ENCODE data around the gene FRRS1. TPM values are rescaled to one million over a fixed set of nuclear protein-coding genes. Genes with fewer than 3 reads are reported as not detected.
A peak's percentile ranks its signal among the peaks of the same experiment; 100 is the strongest.

Gene FRRS1
- total RNA-seq, 1 experiment from 2014 or later: 12.1 TPM

- Histone ChIP-seq H3K4me3 (ENCODE audit: low read depth, low read length, poor library complexity, severe bottlenecking) (no peak overlapping the region), H3K36me3 (ENCODE audit: insufficient read depth, low read length, poor library complexity, severe bottlenecking) (no peaks in the 10 kb centered on the region), H3K4me1 (ENCODE audit: insufficient read depth, low read length, poor library complexity, severe bottlenecking) (no peaks in the 10 kb centered on the region), H3K27me3 (replicated peaks; ENCODE audit: insufficient read depth, low read depth, low read length, poor library complexity) (no peaks in the 10 kb centered on the region), H3K9me3 (ENCODE audit: low read depth, low read length, poor library complexity, severe bottlenecking) (no peaks in the 10 kb centered on the region), H3K27ac (ENCODE audit: low read depth, low read length, poor library complexity, severe bottlenecking) (no peak overlapping the region)
- no TSS peak for BruUV-seq (replicated peaks)
- TF ChIP-seq CTCF (conservative IDR thresholded peaks at IDR 0.05; ENCODE audit: low read depth, low read length): no peak
- TF ChIP-seq EZH2 (IDR thresholded peaks at IDR 0.05; ENCODE audit: borderline replicate concordance, low read depth, low read length, poor library complexity, severe bottlenecking): no peak
- no peak for DNase-seq (ENCODE audit: low spot score)
- intact Hi-C loops (cut with micrococcal nuclease; ENCODE audit: unreplicated experiment): no loop called here
- ChIA-PET POLR2A (ENCODE audit: low non-redundant PET) (no interaction called here), CTCF (interaction anchor here (0.7 kb wide), 1 partner anchor 24 kb away, joined by 5 read pairs; no protein-coding TSS in a partner anchor)
Measured at GRCh38 chr1:99682291-99682751, 84.1 kb downstream of the FRRS1 start.

- Histone ChIP-seq H3K9me3 (ENCODE audit: low read depth, low read length, poor library complexity, severe bottlenecking) (no peaks in the 10 kb centered on the region), H3K27ac (ENCODE audit: low read depth, low read length, poor library complexity, severe bottlenecking) (no peak overlapping the region), H3K4me1 (ENCODE audit: insufficient read depth, low read length, poor library complexity, severe bottlenecking) (no peaks in the 10 kb centered on the region), H3K36me3 (ENCODE audit: insufficient read depth, low read length, poor library complexity, severe bottlenecking) (no peaks in the 10 kb centered on the region), H3K4me3 (ENCODE audit: low read depth, low read length, poor library complexity, severe bottlenecking) (no peak overlapping the region), H3K27me3 (replicated peaks; ENCODE audit: insufficient read depth, low read depth, low read length, poor library complexity) (no peaks in the 10 kb centered on the region)
- no TSS peak for BruUV-seq (replicated peaks)
- ChIA-PET CTCF (interaction anchor here (0.7 kb wide), 1 partner anchor 25 kb away, joined by 5 read pairs; no protein-coding TSS in a partner anchor), POLR2A (ENCODE audit: low non-redundant PET) (no interaction called here)
- intact Hi-C loops (cut with micrococcal nuclease; ENCODE audit: unreplicated experiment): no loop called here
- DNase-seq (ENCODE audit: low spot score): peak; percentile 52
- TF ChIP-seq EZH2 (IDR thresholded peaks at IDR 0.05; ENCODE audit: borderline replicate concordance, low read depth, low read length, poor library complexity, severe bottlenecking) (no peak), CTCF (conservative IDR thresholded peaks at IDR 0.05; ENCODE audit: low read depth, low read length) (peak; percentile 27; the same call in 1 of the 2 replicates)
Measured at GRCh38 chr1:99681583-99681982, 84.9 kb downstream of the FRRS1 start.

GRCh38 chr1:99680270-99680669 is 86.2 kb downstream of the FRRS1 start:
- no peak for DNase-seq (ENCODE audit: low spot score)
- TF ChIP-seq EZH2 (IDR thresholded peaks at IDR 0.05; ENCODE audit: borderline replicate concordance, low read depth, low read length, poor library complexity, severe bottlenecking) (no peak), CTCF (conservative IDR thresholded peaks at IDR 0.05; ENCODE audit: low read depth, low read length) (no peak)
- BruUV-seq (replicated peaks): no TSS peak

More at GRCh38 chr1:99680270-99680669, 86.2 kb downstream of the FRRS1 start:
- Histone ChIP-seq H3K4me3 (ENCODE audit: low read depth, low read length, poor library complexity, severe bottlenecking) (no peak overlapping the region), H3K27ac (ENCODE audit: low read depth, low read length, poor library complexity, severe bottlenecking) (no peak overlapping the region), H3K9me3 (ENCODE audit: low read depth, low read length, poor library complexity, severe bottlenecking) (no peaks in the 10 kb centered on the region), H3K4me1 (ENCODE audit: insufficient read depth, low read length, poor library complexity, severe bottlenecking) (no peaks in the 10 kb centered on the region), H3K36me3 (ENCODE audit: insufficient read depth, low read length, poor library complexity, severe bottlenecking) (no peaks in the 10 kb centered on the region), H3K27me3 (replicated peaks; ENCODE audit: insufficient read depth, low read depth, low read length, poor library complexity) (no peaks in the 10 kb centered on the region)
- intact Hi-C loops (cut with micrococcal nuclease; ENCODE audit: unreplicated experiment): no loop called here
- POLR2A ChIA-PET (ENCODE audit: low non-redundant PET): no interaction called here
- CTCF ChIA-PET: interaction anchor here (0.5 kb wide), 1 partner anchor 39 kb away, joined by 3 read pairs; no protein-coding TSS in a partner anchor

All from A673 (cell line).